Mesendoderm (in vitro differentiated cells): Measurements from ENCODE around the gene GAMT.
A peak's percentile ranks its signal among the peaks of the same experiment; 100 is the strongest.

Source experiments
- DNase-seq: peaks from one replicate; pipeline ENCODE4 v3.0.0; 2013
- H2AK5ac ChIP-seq: 2 replicates; pipeline ENCODE4 v1.6.1; 2013; ENCODE audit warnings: low read length, inconsistent platforms
- H2BK120ac ChIP-seq: 2 replicates; pipeline ENCODE4 v1.6.1; 2013; ENCODE audit warnings: low read depth, mild to moderate bottlenecking, low read length, moderate library complexity, mixed read lengths
- H2BK15ac ChIP-seq: replicated peaks from 2 replicates; pipeline ENCODE4 v1.6.1; 2013; ENCODE audit warnings: low read depth, mild to moderate bottlenecking, moderate library complexity
- H2BK5ac ChIP-seq: 2 replicates; pipeline ENCODE4 v1.6.1; 2013; ENCODE audit warnings: low read length, inconsistent platforms
- H3K18ac ChIP-seq: 2 replicates; pipeline ENCODE4 v1.6.1; 2013; ENCODE audit warnings: mild to moderate bottlenecking, low read length, mixed read lengths
- H3K23ac ChIP-seq: one replicate; pipeline ENCODE4 v1.6.1; 2013; ENCODE audit warnings: low read length
- H3K27ac ChIP-seq: 2 replicates; pipeline ENCODE4 v1.5.1; 2013; ENCODE audit warnings: low read depth, mild to moderate bottlenecking, inconsistent platforms, low read length, moderate library complexity
- H3K27me3 ChIP-seq: 2 replicates; pipeline ENCODE4 v1.6.1; 2013; ENCODE audit warnings: low read length, control low read depth, mild to moderate bottlenecking, inconsistent platforms; ENCODE audit not compliant: insufficient read depth, poor library complexity
- H3K36me3 ChIP-seq: 2 replicates; pipeline ENCODE4 v1.6.1; 2013; ENCODE audit warnings: low read length, inconsistent platforms; ENCODE audit not compliant: control insufficient read depth, insufficient read depth
- H3K4ac ChIP-seq: one replicate; pipeline ENCODE4 v1.6.1; 2013; ENCODE audit warnings: low read depth, mild to moderate bottlenecking, low read length, moderate library complexity
- H3K4me1 ChIP-seq: 2 replicates; pipeline ENCODE4 v1.6.1; 2013; ENCODE audit warnings: low read depth, low read length, inconsistent platforms; ENCODE audit not compliant: control insufficient read depth
- H3K4me2 ChIP-seq: 2 replicates; pipeline ENCODE4 v1.6.1; 2013; ENCODE audit warnings: low read length
- H3K4me3 ChIP-seq: 2 replicates; pipeline ENCODE4 v1.5.1; 2013; ENCODE audit warnings: mild to moderate bottlenecking, low read length
- H3K56ac ChIP-seq: one replicate; pipeline ENCODE4 v1.6.1; 2013; ENCODE audit warnings: low read length
- H3K79me1 ChIP-seq: 2 replicates; pipeline ENCODE4 v1.6.1; 2013; ENCODE audit warnings: low read length, inconsistent platforms
- H3K79me2 ChIP-seq: 2 replicates; pipeline ENCODE4 v1.6.1; 2013; ENCODE audit warnings: mild to moderate bottlenecking, low read length; ENCODE audit not compliant: control insufficient read depth, insufficient read depth
- H3K9ac ChIP-seq: 2 replicates; pipeline ENCODE4 v1.6.1; 2013; ENCODE audit warnings: low read length, inconsistent platforms
- H4K5ac ChIP-seq: one replicate; pipeline ENCODE4 v1.6.1; 2013; ENCODE audit warnings: low read length
- H4K8ac ChIP-seq: one replicate; pipeline ENCODE4 v1.6.1; 2013; ENCODE audit warnings: low read depth, mild to moderate bottlenecking, control low read depth, low read length, moderate library complexity
- WGBS: extraction: QIAGEN DNeasy Blood & Tissue Kit; methylation state at CpG from one replicate; pipeline ENCODE4 v1.1.7; 2013; ENCODE audit warnings: low lambda C conversion rate, missing lambda C conversion rate; ENCODE audit not compliant: insufficient coverage; ENCODE audit errors: extremely low coverage; 5-methylcytosine and 5-hydroxymethylcytosine counted together

GAMT gene

DNA sequence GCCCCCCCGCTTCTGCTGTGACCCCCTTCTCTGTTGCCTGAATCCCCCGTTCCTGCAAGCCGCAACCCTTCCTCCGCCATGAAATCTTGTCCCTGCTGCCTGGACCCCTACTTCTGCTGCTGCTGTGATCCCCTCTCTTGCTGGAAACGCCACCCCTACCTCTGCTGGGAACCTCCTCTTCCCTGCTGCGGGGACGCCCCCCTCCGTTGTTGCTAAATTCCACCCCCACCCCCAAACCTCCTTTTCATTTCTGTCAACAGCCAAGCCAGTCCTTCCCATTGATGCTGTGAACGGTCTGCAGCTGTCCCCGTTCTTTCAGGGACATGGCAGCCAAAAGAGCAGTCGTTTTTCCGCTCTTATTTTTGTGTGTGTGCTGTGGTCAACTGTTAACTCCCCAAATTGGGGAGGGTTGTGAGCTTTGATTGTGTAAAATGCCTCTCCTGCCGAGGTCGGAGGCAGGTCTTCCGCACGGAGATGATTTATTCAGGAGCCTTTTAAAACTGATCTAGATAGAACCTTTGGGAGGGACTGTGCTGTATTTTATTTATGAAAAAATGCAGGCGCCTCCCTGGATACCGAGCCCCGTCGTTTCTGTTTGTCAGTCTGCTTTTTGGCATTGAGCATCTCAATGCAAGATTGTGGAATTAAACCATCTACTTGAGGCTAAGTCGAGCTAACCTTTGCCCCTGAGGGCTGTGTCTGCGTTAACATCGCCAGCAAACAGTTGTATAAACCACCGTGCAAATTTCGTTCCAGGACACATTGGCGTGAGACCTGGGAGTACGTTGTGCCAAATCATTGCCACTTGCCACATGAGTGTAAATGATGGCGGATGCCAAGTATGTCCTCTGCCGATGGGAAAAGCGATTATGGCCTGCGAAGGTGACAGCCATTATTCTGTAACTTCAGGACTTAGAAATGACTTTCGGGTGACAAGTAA is 45.5 kb downstream of the GAMT start:
- Histone ChIP-seq H3K9ac (peak overlapping the region; percentile 97), H3K4me2 (peak overlapping the region; percentile 93), H3K27ac (no peak overlapping the region), H3K56ac (peak overlapping the region; percentile 98), H2BK5ac (no peak overlapping the region), H3K4me3 (peak overlapping the region; percentile 88), H3K4ac (peak overlapping the region; percentile 38), H3K79me2 (peaks cover 9% of the 10 kb centered on the region), H4K5ac (no peak overlapping the region), H3K18ac (peak overlapping the region; percentile 91), H4K8ac (no peak overlapping the region), H3K27me3 (no peaks in the 10 kb centered on the region), H3K23ac (no peak overlapping the region), H2BK15ac (no peak overlapping the region), H3K4me1 (no peaks in the 10 kb centered on the region), H3K36me3 (peaks cover 1% of the 10 kb centered on the region), H2BK120ac (no peak overlapping the region), H2AK5ac (peak overlapping the region; percentile 72), H3K79me1 (peaks cover 8% of the 10 kb centered on the region)
- DNase-seq, result peak; percentile 21
- no CpG with 5 or more reads among the region's 32 CpGs for WGBS

- Histone ChIP-seq H3K18ac (peak overlapping the region; percentile 91), H3K79me2 (peaks cover 7% of the 10 kb centered on the region), H3K36me3 (peaks cover 1% of the 10 kb centered on the region), H2BK120ac (no peak overlapping the region), H2BK5ac (no peak overlapping the region), H3K27ac (peak overlapping the region; percentile 64), H3K23ac (no peak overlapping the region), H3K4ac (peak overlapping the region; percentile 38), H3K79me1 (peaks cover 8% of the 10 kb centered on the region), H3K4me2 (peak overlapping the region; percentile 93), H2AK5ac (no peak overlapping the region), H3K9ac (peak overlapping the region; percentile 97), H3K4me3 (peak overlapping the region; percentile 88), H4K5ac (no peak overlapping the region), H3K27me3 (no peaks in the 10 kb centered on the region), H3K56ac (peak overlapping the region; percentile 98), H3K4me1 (no peaks in the 10 kb centered on the region), H2BK15ac (no peak overlapping the region), H4K8ac (peak overlapping the region; percentile 60)
- no peak for DNase-seq
- WGBS, result no CpG with 5 or more reads among the region's 61 CpGs
These were observed 46.3 kb downstream of the GAMT start for GRCh38 chr19:1354970-1355567.

GRCh38 chr19:1353144-1353543 is 48.2 kb downstream of the GAMT start:
- H3K79me1 ChIP-seq, result peaks cover 8% of the 10 kb centered on the region
- no peak for DNase-seq
- no peak overlapping the region for H3K23ac ChIP-seq
- H3K4me2 ChIP-seq, result no peak overlapping the region
- no peak overlapping the region for H3K4ac ChIP-seq
- no peak overlapping the region for H2BK120ac ChIP-seq
- no peaks in the 10 kb centered on the region for H3K4me1 ChIP-seq
- no peak overlapping the region for H3K18ac ChIP-seq
- H3K36me3 ChIP-seq, result peaks cover 1% of the 10 kb centered on the region
- H3K27ac ChIP-seq, result no peak overlapping the region
- no peaks in the 10 kb centered on the region for H3K27me3 ChIP-seq
- no peak overlapping the region for H2AK5ac ChIP-seq
- no peak overlapping the region for H3K56ac ChIP-seq
- no peak overlapping the region for H4K5ac ChIP-seq
- H3K79me2 ChIP-seq, result peaks cover 5% of the 10 kb centered on the region
- no peak overlapping the region for H4K8ac ChIP-seq
- no peak overlapping the region for H2BK5ac ChIP-seq
- no peak overlapping the region for H3K9ac ChIP-seq
- H3K4me3 ChIP-seq, result no peak overlapping the region
- H2BK15ac ChIP-seq, result no peak overlapping the region
- no CpG with 5 or more reads among the region's 9 CpGs for whole genome bisulfite sequencing

- H3K27ac ChIP-seq, result no peak overlapping the region
- H2BK15ac ChIP-seq, result no peak overlapping the region
- no peak overlapping the region for H3K4ac ChIP-seq
- H3K56ac ChIP-seq, result no peak overlapping the region
- H3K4me3 ChIP-seq, result no peak overlapping the region
- no peak overlapping the region for H3K23ac ChIP-seq
- no peak for DNase-seq
- no peaks in the 10 kb centered on the region for H3K4me1 ChIP-seq
- no peak overlapping the region for H2BK5ac ChIP-seq
- H3K18ac ChIP-seq, result no peak overlapping the region
- H4K8ac ChIP-seq, result no peak overlapping the region
- H3K79me2 ChIP-seq, result peaks cover 5% of the 10 kb centered on the region
- no CpG with 5 or more reads among the region's 21 CpGs for WGBS
- no peak overlapping the region for H2BK120ac ChIP-seq
- no peak overlapping the region for H3K9ac ChIP-seq
- no peak overlapping the region for H2AK5ac ChIP-seq
- H3K79me1 ChIP-seq, result peaks cover 4% of the 10 kb centered on the region
- H4K5ac ChIP-seq, result no peak overlapping the region
- H3K27me3 ChIP-seq, result no peaks in the 10 kb centered on the region
- no peaks in the 10 kb centered on the region for H3K36me3 ChIP-seq
- H3K4me2 ChIP-seq, result no peak overlapping the region
These were observed 49.9 kb downstream of the GAMT start for GRCh38 chr19:1351381-1351851.

DNA sequence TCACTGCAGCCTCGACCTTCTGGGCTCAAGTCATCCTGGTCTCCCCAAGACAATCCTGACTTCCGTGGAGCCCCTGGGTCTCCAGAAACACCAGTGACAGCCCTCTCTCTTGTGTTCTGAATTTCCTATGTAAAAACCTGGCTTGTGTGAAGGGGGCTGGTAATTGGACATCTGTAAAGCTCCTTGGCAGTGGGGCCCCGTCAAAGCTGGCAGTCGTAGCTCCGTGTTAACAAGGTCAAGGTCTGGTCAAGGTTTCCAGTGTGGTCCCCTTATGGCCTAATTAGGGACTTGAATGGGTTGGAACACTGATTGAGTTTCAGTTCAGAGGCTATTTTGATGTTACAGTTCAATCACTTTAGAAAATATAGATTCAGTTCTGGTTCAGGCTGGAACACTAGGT is 50.5 kb downstream of the GAMT start:
- Histone ChIP-seq H3K4ac (no peak overlapping the region), H3K18ac (no peak overlapping the region), H3K79me2 (peaks cover 5% of the 10 kb centered on the region), H2BK120ac (no peak overlapping the region), H3K4me3 (no peak overlapping the region), H3K9ac (no peak overlapping the region), H3K27me3 (no peaks in the 10 kb centered on the region), H2BK5ac (no peak overlapping the region), H3K4me1 (no peaks in the 10 kb centered on the region), H4K8ac (no peak overlapping the region), H3K36me3 (no peaks in the 10 kb centered on the region), H2BK15ac (no peak overlapping the region), H3K56ac (no peak overlapping the region), H3K23ac (no peak overlapping the region), H3K27ac (no peak overlapping the region), H4K5ac (no peak overlapping the region), H3K4me2 (no peak overlapping the region), H3K79me1 (peaks cover 4% of the 10 kb centered on the region), H2AK5ac (no peak overlapping the region)
- no CpG with 5 or more reads among the region's 5 CpGs for WGBS
- DNase-seq, result no peak
